Psoas muscle (tissue), 8 donors: ENCODE data around the gene OXTR. TPM values are rescaled to one million over a fixed set of nuclear protein-coding genes. Genes with fewer than 3 reads are reported as not detected.

Source experiments
- ATAC-seq, 4 donors: fragments of 200-7000 bp; cut with Tn5 transposase; one replicate each; pipeline ENCODE4 v1.9.1; 2020; ENCODE audit warnings: moderate library complexity in 3 of 4, mild to moderate bottlenecking in 2 of 4
- DNase-seq, 2 donors: peaks; one replicate each; pipeline ENCODE4 v3.0.0-alpha.2; 2020
- H3K27ac ChIP-seq: fragments of 200-600 bp; one replicate; pipeline ENCODE4 v1.8.0; 2022
- H3K27me3 ChIP-seq, 3 donors: fragments of 200-600 bp in 1 of 3; one replicate each; pipeline versions ENCODE4 v1.6.1 to v1.8.0; 2013 to 2022; ENCODE audit warnings: low read length in 2 of 3, mild to moderate bottlenecking in 2 of 3, moderate library complexity in 1 of 3; ENCODE audit not compliant: insufficient read depth in 3 of 3
- H3K36me3 ChIP-seq, 2 donors: fragments of 200-600 bp in 1 of 2; one replicate each; pipeline versions ENCODE4 v1.6.1 to v1.8.0; 2013 to 2022; ENCODE audit warnings: low read depth in 1 of 2, mild to moderate bottlenecking in 1 of 2, moderate library complexity in 1 of 2; ENCODE audit not compliant: insufficient read depth in 1 of 2
- H3K4me1 ChIP-seq: fragments of 200-600 bp; one replicate; pipeline ENCODE4 v1.8.0; 2022
- H3K4me3 ChIP-seq: fragments of 200-600 bp; one replicate; pipeline ENCODE4 v1.8.0; 2022; ENCODE audit warnings: mild to moderate bottlenecking
- H3K9me3 ChIP-seq: fragments of 200-600 bp; one replicate; pipeline ENCODE4 v1.8.0; 2022
- WGBS, 3 donors: extraction: QIAGEN DNeasy Blood & Tissue Kit; methylation state at CpG; one replicate each; pipeline versions ENCODE4 v1.1.6 to v1.1.7; 2013; 5-methylcytosine and 5-hydroxymethylcytosine counted together
- intact Hi-C, 2 donors: fragments of 100-400 bp; cut with DNase I; formaldehyde crosslinking; loops; one replicate each; pipeline versions ENCODE4 v1.11.0 to v1.14.2; 2022
- long read RNA-seq, 2 donors: library from polyadenylated mRNA; unstranded; transcript quantifications; one replicate each; pipeline ENCODE4 v2.0.0, GENCODE V29; 2021
- polyA plus RNA-seq, 3 donors: library from polyadenylated mRNA; stranded (reverse); fragments of 200-250 nt; gene quantifications; one replicate each; pipeline ENCODE4 v1.2.3, GENCODE V29; 2013
- total RNA-seq, 4 donors: library from RNA; stranded (reverse); fragmentation: NEBNext Ultra II Directional in 2 of 4; extraction: Animal tissue kit (Norgen Biotek cat#: 25700) in 2 of 4; gene quantifications; one replicate each; pipeline versions ENCODE4 v1.2.1 to v1.2.4, GENCODE V29; 2021 to 2023
- TF ChIP-seq, protein P1 (sequence below): fragments of 200-600 bp; IDR thresholded peaks from one replicate; pipeline ENCODE4 v1.8.0; 2022; ENCODE audit warnings: antibody characterized with exemption
- donor health status: healthy with polysubstance abuse.
- donor health status: DM: no; HTN: no; CAD: no; lungs with moderate emphysema.
- donor health status: Bipolar disorder and iron deficiency.
- donor health status: healthy.
- donor health status: DM: yes; HTN: yes; CAD: no.
- donor health status: DM: no; HTN: no; CAD: no.
- donor health status: DM: no; HTN: no; CAD: no.
- donor health status: DM: yes; HTN: yes; CAD: no.

The OXTR gene
- total RNA-seq (under 1 TPM in 2 of 4 donors, not detected in 2; 0.11 to 0.16 TPM), polyA plus RNA-seq (under 1 TPM; 0.09 to 0.38 (median 0.12) TPM)
- long read RNA-seq, donor 1 = 0 reads
- long read RNA-seq, donor 2 = 0 reads

DNA sequence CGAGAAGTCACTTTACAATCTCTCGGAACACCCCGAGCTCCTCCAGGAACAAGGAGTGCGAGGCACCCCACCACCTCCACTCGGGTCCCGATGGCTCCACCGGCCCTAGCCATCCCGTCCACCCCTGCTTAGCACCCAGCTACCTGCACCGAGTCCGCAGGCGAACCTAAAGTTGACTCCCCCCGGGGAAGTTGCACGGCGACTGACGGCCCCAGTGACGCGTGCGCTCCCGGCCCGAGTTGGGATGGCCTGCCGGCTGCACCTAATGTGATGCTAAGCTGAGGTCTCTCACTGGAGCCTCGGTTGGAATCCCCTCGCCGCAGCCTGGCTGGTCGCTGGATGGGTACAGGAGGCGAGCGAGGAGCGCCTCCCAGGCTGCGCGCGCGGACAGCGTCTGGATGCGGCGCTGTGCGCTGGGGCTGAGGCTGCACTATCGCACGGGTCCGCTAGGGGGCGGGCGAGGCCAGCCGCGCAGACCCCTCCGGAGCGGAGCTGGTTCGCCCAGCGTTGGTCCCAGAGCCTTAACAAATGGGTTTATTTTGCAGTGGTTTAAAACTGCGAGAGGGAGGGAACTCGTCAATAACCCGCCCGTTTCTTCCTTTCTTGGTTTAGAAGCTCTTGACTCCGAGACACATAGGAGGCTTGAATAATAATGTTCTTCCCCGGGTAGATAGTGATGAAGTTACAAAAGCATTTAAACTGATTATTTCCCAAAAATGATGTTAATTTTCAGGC lies at the start of gene OXTR:
OXTR (minus strand) TSS at position 526 of the 735 bp plus-strand sequence. CDS start 1,426 bp downstream, outside the sequence.
- no peak within 1 kb of the TSS for H3K27ac ChIP-seq
- H3K27me3 ChIP-seq = peaks cover 0 to 24% (median 3%) of the 10 kb centered on the region in 3 donors
- TF ChIP-seq, protein P1, sequence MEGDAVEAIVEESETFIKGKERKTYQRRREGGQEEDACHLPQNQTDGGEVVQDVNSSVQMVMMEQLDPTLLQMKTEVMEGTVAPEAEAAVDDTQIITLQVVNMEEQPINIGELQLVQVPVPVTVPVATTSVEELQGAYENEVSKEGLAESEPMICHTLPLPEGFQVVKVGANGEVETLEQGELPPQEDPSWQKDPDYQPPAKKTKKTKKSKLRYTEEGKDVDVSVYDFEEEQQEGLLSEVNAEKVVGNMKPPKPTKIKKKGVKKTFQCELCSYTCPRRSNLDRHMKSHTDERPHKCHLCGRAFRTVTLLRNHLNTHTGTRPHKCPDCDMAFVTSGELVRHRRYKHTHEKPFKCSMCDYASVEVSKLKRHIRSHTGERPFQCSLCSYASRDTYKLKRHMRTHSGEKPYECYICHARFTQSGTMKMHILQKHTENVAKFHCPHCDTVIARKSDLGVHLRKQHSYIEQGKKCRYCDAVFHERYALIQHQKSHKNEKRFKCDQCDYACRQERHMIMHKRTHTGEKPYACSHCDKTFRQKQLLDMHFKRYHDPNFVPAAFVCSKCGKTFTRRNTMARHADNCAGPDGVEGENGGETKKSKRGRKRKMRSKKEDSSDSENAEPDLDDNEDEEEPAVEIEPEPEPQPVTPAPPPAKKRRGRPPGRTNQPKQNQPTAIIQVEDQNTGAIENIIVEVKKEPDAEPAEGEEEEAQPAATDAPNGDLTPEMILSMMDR = peak; percentile 100
- no peaks in the 10 kb centered on the region for H3K36me3 ChIP-seq
- peaks cover 4% of the 10 kb centered on the region for H3K4me1 ChIP-seq
- intact Hi-C loops = no loop called here
- ATAC-seq (peak; percentile 96 to 98 (median 96)), DNase-seq (peak; percentile 57 to 81)
- H3K4me3 ChIP-seq = peak within 1 kb of the TSS; percentile 65
- 4% methylated on average over 53 of the region's 53 CpGs for WGBS, 3 donors
- no peaks in the 10 kb centered on the region for H3K9me3 ChIP-seq

DNA sequence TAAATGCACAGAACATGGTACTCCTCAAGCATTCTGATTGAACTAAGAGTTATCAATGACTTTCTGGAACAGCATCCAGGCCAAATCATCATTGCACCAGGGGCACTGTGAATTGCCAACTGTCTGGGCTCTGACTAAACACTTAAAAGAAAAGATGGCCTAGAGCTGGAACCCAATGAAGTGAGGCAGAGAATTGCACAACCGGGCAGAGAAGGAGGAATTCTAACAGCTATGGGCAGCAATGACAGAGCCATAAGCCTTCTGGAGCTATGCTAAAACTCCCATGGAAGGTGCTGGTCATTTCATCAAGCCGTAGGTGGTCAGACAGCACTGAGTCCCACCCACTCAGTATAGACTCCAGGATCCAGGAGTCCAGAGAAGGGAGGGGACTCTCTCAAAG lies 48.1 kb upstream of the OXTR start:
- Histone ChIP-seq H3K27me3 (no peaks in the 10 kb centered on the region), H3K4me1 (no peaks in the 10 kb centered on the region), H3K27ac (no peak overlapping the region), H3K9me3 (peaks cover 15% of the 10 kb centered on the region), H3K4me3 (no peak overlapping the region), H3K36me3 (no peaks in the 10 kb centered on the region)
- 90 to 98% (median 95%) methylated on average over 2 of the region's 2 CpGs for WGBS, 3 donors
- TF ChIP-seq, protein P1 = no peak
- DNase-seq (no peak), ATAC-seq (no peak)
- intact Hi-C loops = no loop called here

DNA sequence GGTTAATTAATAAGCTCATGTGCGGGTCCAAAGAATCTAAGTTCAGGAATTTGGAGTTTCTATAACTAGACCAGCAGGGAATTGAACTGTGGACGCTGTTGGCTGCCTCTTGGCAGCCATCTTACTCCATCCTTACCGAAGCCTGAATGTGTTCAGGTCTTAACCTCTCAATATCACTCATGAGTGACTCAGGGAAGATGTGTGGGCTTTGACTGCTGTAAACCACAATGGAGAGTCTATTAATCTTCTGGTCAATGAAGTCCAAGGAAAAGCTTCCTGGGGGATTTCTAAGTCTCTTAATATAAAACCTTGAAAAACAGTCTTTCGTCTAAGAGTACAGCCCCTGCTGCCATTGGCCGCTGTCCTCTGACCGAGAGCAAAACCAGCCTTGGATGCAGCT lies 46.7 kb upstream of the OXTR start:
- H3K4me1 ChIP-seq = no peaks in the 10 kb centered on the region
- H3K36me3 ChIP-seq = no peaks in the 10 kb centered on the region
- TF ChIP-seq, protein P1 = no peak
- no peaks in the 10 kb centered on the region for H3K27me3 ChIP-seq
- peaks cover 15% of the 10 kb centered on the region for H3K9me3 ChIP-seq
- no peak overlapping the region for H3K27ac ChIP-seq
- intact Hi-C loops = no loop called here
- WGBS, 3 donors = 91 to 93% (median 92%) methylated on average over 6 of the region's 6 CpGs
- no peak for ATAC-seq
- no peak overlapping the region for H3K4me3 ChIP-seq
- DNase-seq = no peak

DNA sequence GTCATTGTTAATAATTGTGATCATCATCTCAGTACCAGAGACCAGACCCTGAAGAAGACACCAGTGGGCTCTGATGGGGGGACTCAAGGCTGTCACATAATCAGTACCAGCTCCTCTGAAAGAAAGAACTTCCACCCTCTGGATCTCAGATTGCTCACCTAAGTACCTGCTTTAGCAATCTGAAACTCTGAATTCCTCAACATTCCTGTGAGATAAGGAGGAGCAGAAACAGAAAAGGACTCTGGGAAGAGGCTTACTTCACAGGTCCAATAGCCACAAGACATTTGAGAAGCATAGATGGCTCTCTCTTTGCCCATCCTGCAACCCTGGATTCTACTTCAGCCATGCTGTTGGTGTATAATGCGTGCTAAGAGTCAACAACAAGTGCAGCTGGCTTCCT lies 44.0 kb upstream of the OXTR start:
- ATAC-seq (no peak), DNase-seq (no peak)
- WGBS, 3 donors = 79 to 95% (median 94%) methylated on average over 1 of the region's 1 CpG
- no peaks in the 10 kb centered on the region for H3K36me3 ChIP-seq
- peaks cover under 1% of the 10 kb centered on the region for H3K9me3 ChIP-seq
- H3K27ac ChIP-seq = no peak overlapping the region
- TF ChIP-seq, protein P1 = no peak
- intact Hi-C loops = no loop called here
- H3K4me1 ChIP-seq = no peaks in the 10 kb centered on the region
- H3K4me3 ChIP-seq = no peak overlapping the region
- no peaks in the 10 kb centered on the region for H3K27me3 ChIP-seq
